GM10847 (cell line): Measurements from ENCODE around the gene CXCR1.

Experiments used
- POLR2A ChIP-seq: IDR thresholded peaks from 2 replicates; pipeline ENCODE4 v1.6.1; 2011; ENCODE audit not compliant: insufficient read length; ENCODE audit errors: extremely low read depth

CXCR1 gene

GRCh38 chr2:218166791-218167190 is at the start of gene CXCR1:
TSS of gene CXCR1 (minus strand) at chr2:218166962. CDS start at chr2:218165211, 1,751 bp downstream.
- no peak for TF ChIP-seq POLR2A

- no peak for TF ChIP-seq POLR2A
These were observed 49.5 kb upstream of the CXCR1 start for GRCh38 chr2:218216336-218216673.

GRCh38 chr2:218214116-218214515 is 47.4 kb upstream of the CXCR1 start:
- TF ChIP-seq POLR2A: no peak

GRCh38 chr2:218209078-218209477 is 42.3 kb upstream of the CXCR1 start:
- TF ChIP-seq POLR2A: no peak

- TF ChIP-seq POLR2A: no peak
These were observed 35.5 kb upstream of the CXCR1 start for GRCh38 chr2:218202266-218202665.

GRCh38 chr2:218196974-218197373 is 30.2 kb upstream of the CXCR1 start:
- no peak for TF ChIP-seq POLR2A

GRCh38 chr2:218194880-218195279 is 28.1 kb upstream of the CXCR1 start:
- no peak for TF ChIP-seq POLR2A

GRCh38 chr2:218193701-218194100 is 26.9 kb upstream of the CXCR1 start:
- no peak for TF ChIP-seq POLR2A

- no peak for TF ChIP-seq POLR2A
These were observed 26.2 kb upstream of the CXCR1 start for GRCh38 chr2:218192902-218193430.

- TF ChIP-seq POLR2A: no peak
These were observed 21.8 kb upstream of the CXCR1 start for GRCh38 chr2:218188528-218188927.

- TF ChIP-seq POLR2A: no peak
These were observed 20.7 kb upstream of the CXCR1 start for GRCh38 chr2:218187296-218188015.

GRCh38 chr2:218186876-218187275 is 20.1 kb upstream of the CXCR1 start:
- no peak for TF ChIP-seq POLR2A

- no peak for TF ChIP-seq POLR2A
These were observed 19.6 kb upstream of the CXCR1 start for GRCh38 chr2:218186355-218186766.

GRCh38 chr2:218184331-218184730 is 17.6 kb upstream of the CXCR1 start:
- TF ChIP-seq POLR2A: no peak

GRCh38 chr2:218180467-218181114 is 13.8 kb upstream of the CXCR1 start:
- TF ChIP-seq POLR2A: no peak

- no peak for TF ChIP-seq POLR2A
These were observed 13.0 kb upstream of the CXCR1 start for GRCh38 chr2:218179782-218180181.
